Endothelial cell of umbilical vein (primary cell): ENCODE data around the gene LMO7.

Experiments
- EZH2 ChIP-seq: IDR thresholded peaks from 2 replicates; pipeline ENCODE4 v1.6.1; 2012; ENCODE audit warnings: borderline replicate concordance, low read depth, mild to moderate bottlenecking, moderate library complexity, low read length, inconsistent platforms; ENCODE audit not compliant: severe bottlenecking
- GATA2 ChIP-seq: IDR thresholded peaks from 2 replicates; pipeline ENCODE4 v1.7.0; 2011; ENCODE audit warnings: low read depth, mild to moderate bottlenecking, moderate library complexity, mixed read lengths, low read length; ENCODE audit not compliant: insufficient read length, insufficient read depth
- JUN ChIP-seq: IDR thresholded peaks from 2 replicates; pipeline ENCODE4 v1.6.1; 2011; ENCODE audit warnings: borderline replicate concordance, low read depth; ENCODE audit not compliant: insufficient read length, insufficient read depth
- POLR2A ChIP-seq: IDR thresholded peaks from 2 replicates; pipeline ENCODE4 v1.6.1; 2012; ENCODE audit warnings: low read depth, mild to moderate bottlenecking, control low read depth, low read length
- POLR2AphosphoS5 ChIP-seq: IDR thresholded peaks from 2 replicates; pipeline ENCODE4 v1.6.1; 2012; ENCODE audit warnings: low read depth, mild to moderate bottlenecking, control low read depth, low read length, moderate library complexity; ENCODE audit not compliant: insufficient read depth
- TF ChIP-seq, protein P1 (sequence below), 2 donors: IDR thresholded peaks; 1 replicate in 1 of 2; 2 replicates in 1 of 2; pipeline ENCODE4 v1.5.1; 2011; ENCODE audit warnings: low read length in 2 of 2, mild to moderate bottlenecking in 2 of 2, moderate library complexity in 2 of 2, control low read depth in 1 of 2, inconsistent platforms in 1 of 2, low read depth in 1 of 2; ENCODE audit not compliant: insufficient read depth in 1 of 2; ENCODE audit errors: extremely low read depth in 1 of 2
- TF ChIP-seq, protein P2 (sequence below): IDR thresholded peaks from 2 replicates; pipeline ENCODE4 v1.6.1; 2011; ENCODE audit not compliant: insufficient read depth, insufficient read length

DNA sequence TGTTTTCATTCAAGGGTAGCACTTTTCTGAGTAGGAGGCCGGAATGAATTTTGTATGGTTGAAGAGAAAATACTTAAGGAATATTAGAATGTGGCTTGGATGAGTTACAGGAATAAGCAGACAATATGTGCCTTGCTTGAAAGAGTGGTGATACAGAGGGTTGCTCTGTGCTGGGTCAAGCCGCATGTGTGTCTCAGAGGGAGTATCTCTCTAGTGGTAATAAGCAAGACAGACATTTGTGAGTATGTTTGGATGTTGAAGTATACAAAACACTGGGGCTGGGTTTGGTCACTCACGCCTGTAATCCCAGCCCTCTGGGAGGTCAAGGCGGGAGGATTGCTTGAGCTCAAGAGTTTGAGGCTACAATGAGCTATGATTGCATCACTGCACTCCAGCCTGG is 103.9 kb downstream of the LMO7 start:
- TF ChIP-seq, protein P1, sequence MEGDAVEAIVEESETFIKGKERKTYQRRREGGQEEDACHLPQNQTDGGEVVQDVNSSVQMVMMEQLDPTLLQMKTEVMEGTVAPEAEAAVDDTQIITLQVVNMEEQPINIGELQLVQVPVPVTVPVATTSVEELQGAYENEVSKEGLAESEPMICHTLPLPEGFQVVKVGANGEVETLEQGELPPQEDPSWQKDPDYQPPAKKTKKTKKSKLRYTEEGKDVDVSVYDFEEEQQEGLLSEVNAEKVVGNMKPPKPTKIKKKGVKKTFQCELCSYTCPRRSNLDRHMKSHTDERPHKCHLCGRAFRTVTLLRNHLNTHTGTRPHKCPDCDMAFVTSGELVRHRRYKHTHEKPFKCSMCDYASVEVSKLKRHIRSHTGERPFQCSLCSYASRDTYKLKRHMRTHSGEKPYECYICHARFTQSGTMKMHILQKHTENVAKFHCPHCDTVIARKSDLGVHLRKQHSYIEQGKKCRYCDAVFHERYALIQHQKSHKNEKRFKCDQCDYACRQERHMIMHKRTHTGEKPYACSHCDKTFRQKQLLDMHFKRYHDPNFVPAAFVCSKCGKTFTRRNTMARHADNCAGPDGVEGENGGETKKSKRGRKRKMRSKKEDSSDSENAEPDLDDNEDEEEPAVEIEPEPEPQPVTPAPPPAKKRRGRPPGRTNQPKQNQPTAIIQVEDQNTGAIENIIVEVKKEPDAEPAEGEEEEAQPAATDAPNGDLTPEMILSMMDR (IDR thresholded peaks at IDR 0.05; ENCODE audit: extremely low read depth in 1 of 2, insufficient read depth in 1 of 2, low read depth in 1 of 2, low read length in 2 of 2) = no peak
- no peak for TF ChIP-seq POLR2A
- TF ChIP-seq POLR2AphosphoS5 = no peak
- TF ChIP-seq EZH2 = no peak
- TF ChIP-seq, protein P2, sequence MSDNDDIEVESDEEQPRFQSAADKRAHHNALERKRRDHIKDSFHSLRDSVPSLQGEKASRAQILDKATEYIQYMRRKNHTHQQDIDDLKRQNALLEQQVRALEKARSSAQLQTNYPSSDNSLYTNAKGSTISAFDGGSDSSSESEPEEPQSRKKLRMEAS = no peak
- TF ChIP-seq GATA2 = no peak
- TF ChIP-seq JUN = no peak
